SU-DHL-6 (cell line): ENCODE measurements around the gene GRM5.

Experiments
- CTCF ChIP-seq: fragments of 200-600 bp; sonication (generic); IDR thresholded peaks from one replicate; pipeline ENCODE4 v1.5.1; 2017; ENCODE audit warnings: antibody characterized with exemption, mild to moderate bottlenecking, low read length, moderate library complexity; ENCODE audit not compliant: insufficient read depth, poor library complexity, severe bottlenecking
- EZH2phosphoT487 ChIP-seq: fragments of 200-600 bp; sonication (generic), shearing (Covaris generic); conservative IDR thresholded peaks from 2 replicates; pipeline ENCODE4 v1.6.1; 2018; ENCODE audit warnings: mild to moderate bottlenecking, antibody characterized with exemption, low read length, moderate library complexity, mixed read lengths

GRCh38 chr11:88799771-88800500, 265.8 kb downstream of the GRM5 start:
- TF ChIP-seq CTCF = no peak
- TF ChIP-seq EZH2phosphoT487 = no peak
